SK-N-MC (cell line): ENCODE data around the gene BAG3.
"Not testable (repeated sequence)": the region's sequence is repeated elsewhere in the genome, so short reads cannot be mapped to it uniquely, and the experiment has no call there.

ENCODE experiments used
- DNase-seq: peaks from one replicate; pipeline ENCODE4 v3.0.0-alpha.2; 2011; ENCODE audit warnings: low read depth, low spot score
- H3K27ac ChIP-seq: fragments of 200-600 bp; sonication (generic); 2 replicates; pipeline ENCODE4 v1.5.1; 2016; ENCODE audit warnings: mixed run types
- H3K36me3 ChIP-seq: fragments of 200-600 bp; sonication (generic); 2 replicates; pipeline ENCODE4 v1.6.1; 2017; ENCODE audit warnings: antibody characterized with exemption, low read length, mixed read lengths; ENCODE audit not compliant: insufficient read depth
- H3K4me3 ChIP-seq: fragments of 200-600 bp; sonication (generic); 2 replicates; pipeline ENCODE4 v1.5.1; 2016
- H3K9ac ChIP-seq: fragments of 200-600 bp; sonication (generic); 2 replicates; pipeline ENCODE4 v1.8.0; 2017; ENCODE audit warnings: mixed run types, mixed read lengths; ENCODE audit not compliant: insufficient read length
- H3K9me3 ChIP-seq: fragments of 200-600 bp; sonication (generic); 2 replicates; pipeline ENCODE4 v1.6.1; 2017; ENCODE audit warnings: low read depth, mild to moderate bottlenecking, antibody characterized with exemption, low read length, moderate library complexity, mixed read lengths
- EZH2 ChIP-seq: fragments of 200-600 bp; sonication (generic); IDR thresholded peaks from one replicate; pipeline ENCODE4 v1.6.1; 2017; ENCODE audit warnings: antibody characterized with exemption
- FOXP2 ChIP-seq: optimal IDR thresholded peaks from 2 replicates; pipeline ENCODE3; 2011; ENCODE audit warnings: mild to moderate bottlenecking, moderate library complexity; ENCODE audit not compliant: insufficient read depth; ENCODE audit errors: extremely low read length, control extremely low read depth
- POLR2AphosphoS5 ChIP-seq: IDR thresholded peaks from 2 replicates; pipeline ENCODE4 v1.6.1; 2012; ENCODE audit warnings: mild to moderate bottlenecking, low read depth, low read length, borderline replicate concordance

BAG3 gene

DNA sequence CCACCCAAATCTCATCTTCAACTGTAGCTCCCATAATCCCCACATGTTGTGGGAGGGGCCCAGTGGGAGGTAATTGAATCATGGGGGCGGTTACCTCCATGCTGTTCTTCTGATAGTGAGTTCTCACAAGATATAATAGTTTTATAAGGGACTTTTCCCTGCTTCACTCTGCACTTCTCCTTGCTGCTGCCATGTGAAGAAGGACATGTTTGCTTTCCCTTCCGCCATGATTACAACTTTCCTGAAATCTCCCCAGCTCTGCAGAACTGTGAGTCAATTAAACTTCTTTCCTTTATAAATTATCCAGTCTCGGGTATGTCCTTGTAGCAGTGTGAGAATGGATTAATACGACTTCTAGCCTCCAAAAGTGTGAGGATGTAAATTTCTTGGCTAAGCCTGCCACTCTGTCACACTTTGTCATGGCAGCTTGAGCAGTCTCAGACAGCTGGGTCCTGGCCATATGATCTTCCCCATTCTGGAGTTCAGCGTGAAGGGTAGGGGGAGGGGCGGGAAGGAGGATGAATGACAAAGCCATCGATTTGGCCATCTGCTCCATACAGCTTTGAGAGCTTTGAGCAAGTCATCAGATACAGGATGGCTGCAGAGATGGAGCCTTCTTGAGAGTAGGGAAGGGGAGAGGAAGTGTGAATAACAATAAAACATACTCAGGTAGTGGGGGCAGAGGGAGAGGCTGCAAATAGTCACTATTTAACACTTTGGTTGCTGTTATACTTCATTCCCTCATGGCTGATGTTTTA lies 55.5 kb downstream of the BAG3 start:
- Histone ChIP-seq H3K9ac (no peak overlapping the region), H3K36me3 (no peaks in the 10 kb centered on the region), H3K4me3 (no peak overlapping the region), H3K9me3 (no peaks in the 10 kb centered on the region), H3K27ac (no peak overlapping the region)
- no peak for TF ChIP-seq EZH2
- TF ChIP-seq FOXP2 = no peak
- no peak for TF ChIP-seq POLR2AphosphoS5
- DNase-seq = no peak

DNA sequence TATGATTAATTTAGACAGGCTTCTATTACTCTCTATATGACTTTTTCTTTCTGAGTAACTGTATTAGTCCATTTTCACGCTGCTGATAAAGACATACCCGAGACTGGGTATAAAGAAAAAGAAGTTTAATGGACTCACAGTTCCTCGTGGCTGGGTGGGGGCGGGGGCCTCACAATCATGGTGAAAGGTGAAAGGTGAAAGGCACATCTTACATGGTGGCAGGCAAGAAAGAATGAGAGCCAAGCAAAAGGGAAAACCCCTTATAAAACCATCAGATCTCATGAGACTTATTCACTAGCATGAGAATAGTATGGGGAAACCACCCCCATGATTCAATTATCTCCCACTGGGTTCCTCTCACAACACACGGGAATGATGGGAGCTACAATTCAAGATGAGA lies 56.2 kb downstream of the BAG3 start:
- H3K36me3 ChIP-seq, H3K4me3 ChIP-seq, DNase-seq, H3K9me3 ChIP-seq, H3K27ac ChIP-seq, H3K9ac ChIP-seq: not testable (repeated sequence)

DNA sequence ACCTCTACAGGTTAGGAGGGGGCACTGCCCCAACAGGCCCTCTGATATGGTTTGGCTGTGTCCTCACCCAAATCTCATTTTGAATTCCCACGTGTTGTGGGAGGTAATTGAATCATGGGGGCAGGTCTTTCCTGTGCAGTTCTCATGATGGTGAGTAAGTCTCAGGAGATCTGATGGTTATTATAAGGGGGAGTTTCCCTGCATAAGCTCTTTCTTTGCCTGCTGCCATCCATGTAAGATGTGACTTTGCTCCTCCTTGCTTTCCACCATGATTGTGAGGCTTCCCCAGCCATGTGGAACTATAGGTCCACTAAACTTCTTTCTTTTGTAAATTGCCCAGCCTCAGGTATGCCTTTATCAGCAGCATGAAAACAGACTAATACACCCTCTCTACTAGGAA lies 59.8 kb downstream of the BAG3 start:
- not testable (repeated sequence) for H3K9ac ChIP-seq, DNase-seq, H3K27ac ChIP-seq, H3K36me3 ChIP-seq, H3K9me3 ChIP-seq, H3K4me3 ChIP-seq

DNA sequence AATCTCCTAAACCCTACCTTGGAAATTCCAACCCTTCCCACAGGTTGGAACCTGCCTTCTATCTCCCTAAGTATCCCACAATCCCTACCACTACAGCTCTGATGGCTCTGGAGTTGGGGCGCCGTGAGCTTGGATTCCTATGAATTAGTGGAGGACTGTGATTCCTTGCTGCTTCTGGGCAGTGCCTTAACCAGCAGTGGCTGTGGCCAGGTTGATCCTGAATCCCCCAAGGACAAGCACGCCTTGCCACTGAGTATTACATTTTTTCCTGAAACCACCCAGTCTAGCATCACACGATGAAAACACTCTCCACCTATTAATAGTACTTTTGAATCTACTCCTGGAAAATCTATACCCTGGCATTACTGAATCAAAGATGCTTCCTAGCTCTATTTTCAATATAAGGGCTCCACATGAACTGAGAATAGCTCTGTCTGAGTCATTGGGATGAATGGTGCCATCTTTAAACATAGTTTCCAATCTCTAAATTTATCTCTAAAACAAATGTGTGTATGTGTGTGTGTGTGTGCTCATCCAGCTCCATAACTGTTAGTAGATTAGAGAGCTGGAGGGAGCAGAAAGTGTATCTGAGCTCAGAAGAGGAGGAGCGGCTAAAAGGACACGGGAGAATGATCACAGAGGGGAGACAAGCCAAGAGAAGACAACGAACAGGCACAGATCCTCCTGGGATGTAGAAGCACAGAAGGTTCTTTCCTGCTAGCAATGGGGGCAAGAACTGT lies 62.7 kb downstream of the BAG3 start:
- no peak overlapping the region for H3K4me3 ChIP-seq
- DNase-seq = no peak
- no peak overlapping the region for H3K9ac ChIP-seq
- no peaks in the 10 kb centered on the region for H3K9me3 ChIP-seq
- H3K27ac ChIP-seq = no peak overlapping the region
- no peaks in the 10 kb centered on the region for H3K36me3 ChIP-seq
- TF ChIP-seq FOXP2 (no peak), EZH2 (no peak), POLR2AphosphoS5 (no peak)

DNA sequence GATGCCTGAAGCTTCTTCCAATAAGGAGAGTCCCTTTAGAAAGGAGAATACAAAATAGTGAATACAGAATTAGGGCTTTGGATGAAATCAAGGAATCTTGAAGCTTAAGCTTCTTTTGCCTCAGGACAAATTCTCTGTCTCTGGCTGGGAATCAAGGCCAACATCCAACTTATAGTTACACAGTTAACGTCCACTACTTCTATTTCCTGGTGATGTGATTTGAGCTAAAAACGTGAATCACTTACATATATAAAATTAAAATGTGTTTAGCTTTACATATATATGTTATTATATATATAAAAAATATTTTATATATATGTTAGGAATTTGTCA lies 63.3 kb downstream of the BAG3 start:
- Histone ChIP-seq H3K36me3 (no peaks in the 10 kb centered on the region), H3K4me3 (no peak overlapping the region), H3K27ac (no peak overlapping the region), H3K9ac (no peak overlapping the region), H3K9me3 (no peaks in the 10 kb centered on the region)
- no peak for DNase-seq
- TF ChIP-seq EZH2 (no peak), POLR2AphosphoS5 (no peak), FOXP2 (no peak)

DNA sequence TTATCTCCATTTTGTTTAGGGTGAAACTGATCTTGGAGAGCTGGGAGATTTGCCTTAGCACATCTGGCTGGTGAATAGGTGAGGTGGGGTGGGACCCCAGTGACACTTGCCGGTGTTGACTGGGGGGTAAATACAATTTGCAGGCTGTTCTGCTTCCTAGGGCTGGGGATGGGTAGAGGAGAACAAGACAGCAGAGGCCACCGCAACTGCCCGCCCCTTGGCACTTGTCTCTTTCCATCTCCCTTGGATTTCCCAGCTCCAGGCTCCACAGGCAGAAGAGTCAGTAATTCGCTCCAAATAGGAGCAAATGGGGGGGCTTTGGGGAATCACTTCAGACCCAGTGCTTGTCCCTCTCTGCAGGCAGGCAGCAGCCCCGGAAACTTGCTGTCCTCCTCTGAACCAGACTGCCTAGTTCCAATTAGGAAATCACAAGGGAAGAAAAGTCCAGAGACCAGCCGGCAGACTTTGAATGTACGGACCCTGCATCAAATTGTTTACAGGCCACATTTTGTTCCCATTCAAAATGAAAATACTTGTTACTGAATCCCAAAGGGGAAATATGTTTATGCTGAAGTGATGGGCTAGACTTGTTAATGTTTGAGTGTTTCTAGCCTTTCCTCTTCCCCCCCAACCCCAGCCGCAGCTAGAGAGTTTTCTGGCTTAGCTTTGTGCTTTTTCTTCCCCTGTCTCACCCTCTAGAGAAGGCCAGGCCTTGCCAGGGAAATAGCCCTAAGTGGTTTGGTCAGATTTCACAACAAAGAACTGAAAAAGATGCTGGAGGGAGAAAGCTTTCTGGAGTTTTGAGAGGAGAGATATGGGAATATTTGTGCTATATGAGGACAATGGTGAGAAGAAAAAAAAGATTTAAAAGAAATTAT lies 64.7 kb downstream of the BAG3 start:
- no peak for TF ChIP-seq EZH2
- TF ChIP-seq POLR2AphosphoS5 = no peak
- TF ChIP-seq FOXP2 = no peak
- Histone ChIP-seq H3K4me3 (no peak overlapping the region), H3K9me3 (no peaks in the 10 kb centered on the region), H3K36me3 (no peaks in the 10 kb centered on the region), H3K27ac (no peak overlapping the region), H3K9ac (no peak overlapping the region)
- no peak for DNase-seq

DNA sequence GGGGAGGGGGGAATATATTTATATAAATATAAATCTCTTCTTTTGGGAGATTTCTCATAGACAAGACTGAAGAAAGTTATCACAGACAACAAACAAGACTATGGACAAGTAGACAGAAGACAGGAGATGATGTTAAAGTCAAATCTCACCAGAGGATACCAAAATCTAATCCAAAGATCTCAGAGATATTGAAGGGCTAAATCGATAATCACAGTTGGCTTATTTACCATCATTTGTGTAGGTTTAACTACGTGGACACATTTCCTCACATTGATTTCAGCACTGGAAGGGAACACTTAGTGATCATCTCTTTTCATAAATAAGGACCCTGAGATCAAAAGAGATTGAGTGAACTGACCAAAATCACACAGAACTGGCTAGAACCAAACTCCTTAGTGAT lies 72.0 kb downstream of the BAG3 start:
- TF ChIP-seq EZH2 (no peak), FOXP2 (no peak), POLR2AphosphoS5 (no peak)
- H3K36me3 ChIP-seq = no peaks in the 10 kb centered on the region
- H3K9ac ChIP-seq = no peak overlapping the region
- H3K4me3 ChIP-seq = no peak overlapping the region
- no peaks in the 10 kb centered on the region for H3K9me3 ChIP-seq
- DNase-seq = no peak
- no peak overlapping the region for H3K27ac ChIP-seq

DNA sequence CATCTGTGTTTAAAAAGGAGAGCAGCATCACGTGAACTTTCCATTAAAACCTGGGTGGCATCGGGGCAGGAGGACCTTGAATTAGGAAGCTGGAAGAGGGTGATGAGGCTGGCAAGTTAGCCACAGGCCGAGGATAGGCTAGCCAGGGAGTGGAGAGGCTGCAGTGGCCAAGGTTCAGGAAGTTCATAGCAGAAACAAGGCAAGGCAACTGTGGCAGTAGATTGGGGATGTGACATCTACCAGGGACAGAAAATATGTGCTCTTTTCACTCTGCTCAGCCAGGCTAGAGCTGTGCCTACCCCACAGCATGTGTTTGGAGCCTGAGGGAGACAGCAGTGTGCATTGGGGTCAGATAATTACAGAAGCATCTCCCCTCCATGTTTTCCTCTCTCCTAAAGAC lies 72.4 kb downstream of the BAG3 start:
- Histone ChIP-seq H3K9ac (no peak overlapping the region), H3K4me3 (no peak overlapping the region), H3K27ac (no peak overlapping the region), H3K36me3 (no peaks in the 10 kb centered on the region), H3K9me3 (no peaks in the 10 kb centered on the region)
- no peak for DNase-seq
- TF ChIP-seq FOXP2 (no peak), EZH2 (no peak), POLR2AphosphoS5 (no peak)
